HG03095 (cell line): Measurements from ENCODE around the gene ZNF808.
"Not testable (repeated sequence)": the region's sequence is repeated elsewhere in the genome, so short reads cannot be mapped to it uniquely, and the experiment has no call there.

Experiments
- ATAC-seq: cut with Tn5 transposase; IDR thresholded peaks from one replicate; pipeline ENCODE4 v1.9.1; 2021; ENCODE audit warnings: moderate library complexity; ENCODE audit not compliant: unreplicated experiment

Gene ZNF808

DNA sequence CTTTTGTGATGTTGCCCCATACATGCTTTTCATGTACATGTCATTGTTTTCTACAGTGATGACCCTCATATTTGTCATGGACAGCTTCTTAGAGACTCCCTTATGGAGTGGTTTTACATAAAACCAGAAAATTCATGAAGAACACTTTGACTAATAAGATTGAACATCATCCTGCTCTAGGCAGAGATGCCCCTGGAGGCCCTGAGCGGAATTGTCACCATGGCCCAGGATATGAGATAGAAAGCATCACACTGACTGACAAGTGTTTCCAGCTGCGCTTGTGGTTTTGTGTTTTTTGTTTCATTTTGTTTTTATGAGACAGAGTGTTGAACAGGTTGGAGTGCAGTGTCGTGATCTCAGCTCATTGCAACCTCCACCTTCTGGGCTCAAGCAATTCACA is 64.8 kb downstream of the ZNF808 start:
- ATAC-seq, result no peak

DNA sequence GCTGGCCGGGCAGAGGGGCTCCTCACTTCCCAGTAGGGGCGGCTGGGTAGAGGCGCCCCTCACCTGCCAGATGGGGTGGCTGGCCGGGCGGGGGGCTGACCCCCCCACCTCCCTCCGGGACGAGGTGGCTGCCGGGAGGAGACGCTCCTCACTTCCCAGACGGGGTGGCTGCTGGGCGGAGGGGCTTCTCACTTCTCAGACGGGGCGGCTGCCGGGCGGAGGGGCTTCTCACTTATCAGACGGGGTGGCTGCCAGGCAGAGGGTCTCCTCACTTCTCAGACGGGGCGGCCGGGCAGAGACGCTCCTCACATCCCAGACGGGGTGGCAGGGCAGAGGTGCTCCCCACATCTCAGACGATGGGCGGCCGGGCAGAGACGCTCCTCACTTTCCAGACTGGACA is 66.0 kb downstream of the ZNF808 start:
- not testable (repeated sequence) for ATAC-seq

DNA sequence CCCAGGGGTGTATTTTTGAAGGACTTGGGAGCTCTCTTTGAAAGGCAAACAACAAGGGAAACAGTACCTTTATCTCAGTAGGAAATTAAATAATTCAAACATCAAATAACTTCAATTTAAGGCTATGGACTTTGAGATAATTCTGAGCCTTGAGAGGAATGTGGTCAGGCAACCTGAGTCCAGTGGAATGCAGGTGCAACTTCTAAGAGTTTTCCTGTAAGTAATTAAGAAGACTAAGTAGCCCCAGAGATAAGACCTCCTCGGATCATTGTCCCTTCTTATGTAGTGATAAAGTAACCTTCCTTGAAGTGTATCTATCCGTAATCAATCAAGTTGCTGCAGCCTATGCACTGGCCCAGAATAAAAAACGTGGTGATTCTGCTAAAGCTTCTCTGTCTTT is 71.8 kb downstream of the ZNF808 start:
- ATAC-seq, result no peak

DNA sequence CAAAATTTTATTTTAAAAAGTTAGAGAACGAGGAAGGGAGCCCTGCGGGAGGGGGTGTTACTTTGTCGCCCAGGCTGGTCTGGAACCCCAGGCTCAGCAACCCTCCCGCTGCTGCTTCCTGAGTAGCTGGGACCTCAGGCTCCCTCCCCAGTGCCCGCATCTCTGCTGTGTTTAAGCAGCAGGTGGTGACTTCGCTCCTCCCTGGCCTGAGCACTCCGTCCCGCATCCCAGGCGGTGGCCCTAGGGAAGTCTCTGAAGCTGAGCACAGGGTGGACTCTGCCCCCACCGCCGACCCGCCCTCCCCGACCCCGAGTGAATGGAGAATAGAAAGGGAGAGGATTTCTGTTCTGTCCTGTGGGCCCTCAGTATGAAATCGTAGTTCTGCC is 73.2 kb downstream of the ZNF808 start:
- peak; percentile 19 for ATAC-seq

DNA sequence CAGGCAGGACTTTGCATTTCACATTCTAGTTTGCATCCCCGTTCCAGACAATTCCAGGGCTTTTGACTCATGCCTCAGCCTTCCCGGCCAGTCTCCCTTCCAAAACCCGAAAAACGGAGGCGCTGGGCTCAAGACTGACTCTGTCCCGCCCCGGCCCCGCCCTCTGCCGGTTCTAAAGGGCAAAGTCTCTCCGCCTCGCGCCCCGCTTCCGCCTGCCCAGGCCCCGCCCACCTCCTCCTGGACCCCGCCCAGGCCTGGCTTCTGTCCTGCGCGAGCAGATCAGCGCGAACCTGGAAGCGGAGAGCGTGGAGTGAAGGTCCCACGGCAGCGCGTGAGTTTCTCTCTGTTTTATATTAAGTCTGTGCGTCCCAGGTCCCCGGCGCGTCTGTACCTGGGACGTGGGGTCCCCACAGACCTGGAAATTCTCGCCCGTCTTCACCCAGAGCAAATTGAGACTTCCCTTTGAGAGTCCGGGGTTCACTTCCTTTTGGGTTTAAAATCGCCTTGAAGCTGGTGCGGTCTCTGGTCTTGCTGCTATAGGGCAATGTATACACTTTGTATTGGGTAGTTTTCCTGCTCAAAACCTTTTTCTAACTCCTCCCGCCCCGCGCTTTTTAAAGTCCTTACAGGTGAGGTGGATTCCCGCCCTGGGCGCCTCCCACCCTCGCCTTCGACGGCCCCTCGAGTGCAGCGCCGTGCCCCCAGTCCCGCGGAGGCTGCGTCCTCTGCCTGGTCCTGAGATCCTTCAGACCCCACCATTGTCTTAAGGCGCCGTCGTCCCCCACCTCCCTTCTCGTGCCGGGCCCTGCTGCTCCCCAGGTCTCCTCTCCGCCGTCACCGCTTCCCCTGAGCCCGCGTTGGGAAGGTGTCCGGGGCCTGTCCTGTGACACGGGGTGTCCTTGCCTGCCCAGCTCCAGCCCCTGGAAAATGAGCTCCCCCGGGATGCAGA is 73.8 kb downstream of the ZNF808 start:
- ATAC-seq, result peak; percentile 90

DNA sequence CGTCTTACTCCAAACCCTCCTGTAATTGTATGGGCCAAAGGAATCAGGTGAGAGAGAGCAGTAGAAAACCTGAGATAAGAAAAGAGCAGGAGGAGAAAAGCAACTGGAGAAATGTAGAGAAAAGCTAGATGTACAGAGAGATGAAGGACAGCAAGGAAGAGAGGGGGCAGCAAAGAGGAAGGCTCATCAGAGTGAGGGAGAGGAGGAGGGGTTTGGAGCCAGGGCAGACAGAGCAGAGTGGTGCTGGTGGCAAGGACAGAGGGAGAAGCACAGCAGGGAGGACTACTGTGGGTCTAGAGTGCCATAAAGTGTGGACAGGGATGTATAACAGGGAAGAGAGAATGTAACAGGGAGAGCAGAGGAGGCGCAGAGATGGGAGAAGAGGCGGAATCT is 74.5 kb downstream of the ZNF808 start:
- ATAC-seq, result not testable (repeated sequence)

DNA sequence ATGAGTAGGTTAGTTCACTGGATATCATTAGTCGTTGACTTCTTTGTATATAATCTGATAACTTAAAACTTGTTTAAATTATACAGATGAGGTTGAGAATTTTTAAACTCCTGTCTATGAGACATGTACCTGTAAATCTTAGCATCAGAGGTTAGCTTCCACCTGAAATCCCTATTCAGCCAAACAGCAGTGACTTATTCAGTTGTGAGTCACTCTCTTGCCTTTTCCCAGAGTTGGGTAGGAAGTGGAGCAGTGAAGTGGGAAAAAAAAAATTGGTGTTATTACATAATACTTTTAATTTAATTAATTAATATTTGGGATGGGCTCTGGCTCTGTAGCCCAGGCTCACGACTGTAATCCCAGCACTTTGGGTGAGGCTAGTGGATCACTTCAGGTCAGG is 75.5 kb downstream of the ZNF808 start:
- ATAC-seq, result no peak

DNA sequence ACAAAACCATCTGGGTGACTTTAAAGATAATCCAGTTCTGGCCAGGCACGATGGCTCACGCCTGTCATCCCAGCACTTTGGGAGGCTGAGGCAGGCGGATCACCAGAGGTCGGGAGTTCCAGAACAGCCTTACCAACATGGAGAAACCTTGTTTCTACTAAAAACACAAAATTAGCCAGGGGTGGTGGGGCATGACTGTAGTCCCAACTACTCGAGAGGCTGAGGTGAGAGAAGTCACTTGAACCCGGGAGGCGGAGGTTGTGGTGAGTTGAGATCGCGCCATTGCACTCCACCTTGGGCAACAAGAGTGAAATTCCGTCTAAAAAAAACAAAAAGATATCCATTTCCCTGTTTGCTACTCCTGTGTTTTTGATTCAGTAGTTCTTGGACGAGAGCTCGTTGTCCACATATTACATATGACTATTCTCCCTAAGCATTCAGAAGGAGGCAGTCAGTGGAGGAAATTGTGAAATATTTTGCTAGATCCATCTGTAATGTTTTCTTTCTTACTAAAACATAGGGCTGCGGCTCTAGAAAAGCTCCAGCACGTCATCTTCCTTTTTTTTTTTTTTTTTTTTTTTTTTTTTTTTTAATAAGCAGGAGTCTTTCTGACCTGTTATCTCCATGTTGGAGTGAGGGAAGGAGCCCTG is 76.2 kb downstream of the ZNF808 start:
- ATAC-seq, result no peak
